CD4-positive, alpha-beta memory T cell (primary cell): ENCODE measurements around the gene PHACTR4. TPM values are rescaled to one million over a fixed set of nuclear protein-coding genes. Genes with fewer than 3 reads are reported as not detected.
"Not testable (repeated sequence)": the region's sequence is repeated elsewhere in the genome, so short reads cannot be mapped to it uniquely, and the experiment has no call there.

Experiments used
- CTCF ChIA-PET: fragments of 350-600 bp; sonication (Branson Sonifier 250); formaldehyde crosslinking; loops from one replicate; lab custom pipeline; 2021; ENCODE audit warnings: inconsistent platforms; ENCODE audit not compliant: partially characterized antibody; lab: Charles Lee
- POLR2A ChIA-PET: fragments of 350-600 bp; sonication (Branson Sonifier 250); formaldehyde crosslinking; loops from one replicate; lab custom pipeline; 2021; ENCODE audit not compliant: partially characterized antibody; lab: Charles Lee
- DNase-seq, 5 donors: peaks; one replicate each; pipeline versions ENCODE4 v3.0.0 to v3.0.0-alpha.2; 2020 to 2022; ENCODE audit warnings: mixed read lengths in 1 of 5
- H3K27ac ChIP-seq: one replicate; pipeline ENCODE4 v1.7.0; 2013; ENCODE audit warnings: low read depth, low read length
- H3K27me3 ChIP-seq: 2 replicates; pipeline ENCODE4 v1.7.0; 2013; ENCODE audit warnings: mild to moderate bottlenecking, low read length, moderate library complexity; ENCODE audit not compliant: insufficient read depth
- H3K36me3 ChIP-seq: 2 replicates; pipeline ENCODE4 v1.7.0; 2013; ENCODE audit warnings: mild to moderate bottlenecking, low read length, moderate library complexity; ENCODE audit not compliant: insufficient read depth
- H3K4me1 ChIP-seq: 2 replicates; pipeline ENCODE4 v1.7.0; 2013; ENCODE audit warnings: mild to moderate bottlenecking, low read length, moderate library complexity; ENCODE audit not compliant: insufficient read depth
- H3K4me3 ChIP-seq, 2 donors: one replicate each; pipeline ENCODE4 v1.7.0; 2013; ENCODE audit warnings: low read length in 2 of 2, mild to moderate bottlenecking in 1 of 2
- H3K9me3 ChIP-seq, 2 donors: one replicate each; pipeline ENCODE4 v1.7.0; 2013; ENCODE audit warnings: low read length in 2 of 2, control low read depth in 1 of 2; ENCODE audit not compliant: control insufficient read depth in 1 of 2
- H3K27ac Mint-ChIP-seq, 7 donors: one replicate each; pipeline ENCODE4 v1.8.0; 2020 to 2021; ENCODE audit warnings: mixed read lengths in 7 of 7, mild to moderate bottlenecking in 6 of 7, inconsistent platforms in 3 of 7, moderate library complexity in 3 of 7
- H3K27me3 Mint-ChIP-seq, 2 donors: one replicate each; pipeline ENCODE4 v1.8.0; 2020 to 2021; ENCODE audit warnings: mixed read lengths in 2 of 2
- H3K36me3 Mint-ChIP-seq, 2 donors: one replicate each; pipeline ENCODE4 v1.8.0; 2020 to 2021; ENCODE audit warnings: mixed read lengths in 2 of 2, inconsistent platforms in 1 of 2, mild to moderate bottlenecking in 1 of 2
- H3K4me1 Mint-ChIP-seq, 4 donors: one replicate each; pipeline ENCODE4 v1.8.0; 2020 to 2021; ENCODE audit warnings: mixed read lengths in 4 of 4, mild to moderate bottlenecking in 1 of 4
- H3K4me3 Mint-ChIP-seq, 8 donors: one replicate each; pipeline ENCODE4 v1.8.0; 2020 to 2021; ENCODE audit warnings: mixed read lengths in 8 of 8, mild to moderate bottlenecking in 7 of 8, moderate library complexity in 6 of 8, inconsistent platforms in 3 of 8
- H3K9me3 Mint-ChIP-seq, 8 donors: one replicate each; pipeline ENCODE4 v1.8.0; 2020 to 2021; ENCODE audit warnings: mixed read lengths in 8 of 8, mild to moderate bottlenecking in 5 of 8, inconsistent platforms in 3 of 8, moderate library complexity in 1 of 8
- intact Hi-C: fragments of 100-400 bp; cut with micrococcal nuclease; formaldehyde crosslinking; loops from one replicate; pipeline ENCODE4 v1.15.1; 2023
- polyA plus RNA-seq, 2 donors: library from polyadenylated mRNA; unstranded; fragments of 300-500 nt; fragmentation: Illumina TruSeq; gene quantifications; one replicate each; pipeline ENCODE4 v1.2.3, GENCODE V29; 2021
- total RNA-seq, 2 experiments: library from RNA; stranded (reverse); gene quantifications; one replicate each; pipeline ENCODE4 v1.2.3, GENCODE V29; 2021

Gene PHACTR4
- total and polyA plus RNA-seq, 4 experiments from 2014 or later = 3.6 to 28.8 (median 24.9) TPM

DNA sequence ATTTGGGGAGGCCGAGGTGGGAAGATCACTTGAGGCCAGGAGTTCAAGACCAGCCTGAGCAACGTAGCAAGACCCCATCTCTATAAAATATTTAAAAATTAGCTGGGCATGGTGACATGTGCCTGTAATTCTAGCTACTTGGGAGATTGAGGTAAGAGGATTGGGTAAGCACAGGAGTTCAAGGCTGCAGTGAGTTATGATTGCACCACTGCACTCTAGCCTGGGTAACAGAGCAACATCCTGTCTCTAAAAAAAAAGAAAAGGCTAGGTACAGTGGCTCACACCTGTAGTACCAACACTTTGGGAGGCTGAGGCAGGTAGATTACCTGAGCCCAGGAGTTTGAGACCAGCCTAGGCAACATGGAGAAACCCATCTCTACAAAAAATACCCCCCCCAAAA lies 100.6 kb downstream of the PHACTR4 start:
- Histone ChIP-seq H3K9me3 (no peaks in the 10 kb centered on the region), H3K27ac (no peak overlapping the region), H3K27me3 (no peaks in the 10 kb centered on the region), H3K4me3 (no peak overlapping the region), H3K36me3 (peaks cover 15% of the 10 kb centered on the region), H3K4me1 (no peaks in the 10 kb centered on the region)
- Mint-ChIP-seq H3K4me1 (no peaks in the 10 kb centered on the region), H3K27me3 (no peaks in the 10 kb centered on the region), H3K27ac (no peak overlapping the region), H3K4me3 (no peak overlapping the region), H3K9me3 (peaks cover 0 to 1% (median 0%) of the 10 kb centered on the region in 8 donors), H3K36me3 (peaks cover 15 to 36% of the 10 kb centered on the region in 2 donors)
- intact Hi-C loops = no loop called here
- POLR2A ChIA-PET = no interaction called here
- CTCF ChIA-PET = interaction anchor here (1.4 kb wide), 1 partner anchor 64 kb away, joined by 3 read pairs; no protein-coding TSS in a partner anchor
- DNase-seq = no peak

DNA sequence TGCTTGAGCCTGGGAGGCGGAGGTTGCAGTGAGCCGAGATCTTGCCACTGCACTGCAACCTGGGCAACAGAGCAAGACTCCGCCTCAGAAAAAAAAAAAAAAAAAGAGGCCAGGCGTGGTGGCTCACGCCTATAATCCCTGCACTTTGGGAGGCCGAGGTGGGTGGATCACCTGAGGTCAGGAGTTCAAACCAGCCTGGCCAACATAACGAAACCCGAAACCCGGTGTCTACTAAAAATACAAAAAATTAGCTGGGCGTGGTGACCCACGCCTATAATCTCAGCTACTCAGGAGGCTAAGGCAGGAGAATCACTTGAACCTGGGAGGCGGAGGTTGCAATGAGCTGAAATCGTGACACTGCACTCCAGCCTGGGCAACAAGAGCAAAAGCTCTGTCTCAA lies 110.0 kb downstream of the PHACTR4 start:
- H3K36me3 Mint-ChIP-seq = peaks cover 21 to 43% of the 10 kb centered on the region in 2 donors
- CTCF ChIA-PET = interaction anchor here (0.7 to 1.1 kb wide), 2 partner anchors 12 to 192 kb away, joined by 3 read pairs; no protein-coding TSS in a partner anchor
- POLR2A ChIA-PET = not testable (repeated sequence)

DNA sequence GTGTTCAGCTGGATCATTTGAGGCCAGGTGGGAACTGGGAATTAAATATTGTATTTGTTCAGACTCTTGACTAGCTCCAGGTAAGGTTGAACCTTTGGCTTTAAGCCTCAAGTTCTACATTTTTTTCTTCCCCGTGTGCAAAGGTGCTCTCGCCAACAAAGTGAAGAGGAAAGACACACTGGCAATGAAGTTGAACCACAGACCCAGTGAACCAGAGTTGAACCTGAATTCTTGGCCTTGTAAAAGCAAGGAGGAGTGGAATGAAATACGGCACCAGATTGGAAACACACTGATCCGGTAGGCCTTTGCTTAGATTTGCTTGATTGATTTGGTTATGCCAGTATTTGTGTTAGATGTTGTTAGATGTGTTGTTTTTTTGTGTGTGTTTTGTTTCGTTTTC lies 110.8 kb downstream of the PHACTR4 start:
- ChIA-PET CTCF (interaction anchor here (1.1 kb wide), 1 partner anchor 13 kb away, joined by 3 read pairs; no protein-coding TSS in a partner anchor), POLR2A (no interaction called here)
- Histone ChIP-seq H3K27me3 (no peaks in the 10 kb centered on the region), H3K4me3 (no peak overlapping the region), H3K4me1 (no peaks in the 10 kb centered on the region), H3K27ac (no peak overlapping the region), H3K36me3 (peaks cover 36% of the 10 kb centered on the region), H3K9me3 (no peaks in the 10 kb centered on the region)
- Mint-ChIP-seq H3K9me3 (no peaks in the 10 kb centered on the region), H3K36me3 (peaks cover 24 to 43% of the 10 kb centered on the region in 2 donors), H3K4me1 (no peaks in the 10 kb centered on the region), H3K27me3 (no peaks in the 10 kb centered on the region), H3K27ac (peak overlapping the region in 2 of 7 donors; percentile 36 to 70), H3K4me3 (no peak overlapping the region)
- DNase-seq = no peak
- intact Hi-C loops = no loop called here

More for the DNA sequence above, 110.0 kb downstream of the PHACTR4 start:
- H3K9me3 Mint-ChIP-seq, H3K27ac Mint-ChIP-seq, H3K4me3 Mint-ChIP-seq, H3K27ac ChIP-seq, DNase-seq, H3K4me3 ChIP-seq, intact Hi-C loops, H3K9me3 ChIP-seq, H3K4me1 Mint-ChIP-seq, H3K27me3 Mint-ChIP-seq, H3K27me3 ChIP-seq, H3K4me1 ChIP-seq: not testable (repeated sequence)
- peaks cover 36% of the 10 kb centered on the region for H3K36me3 ChIP-seq

DNA sequence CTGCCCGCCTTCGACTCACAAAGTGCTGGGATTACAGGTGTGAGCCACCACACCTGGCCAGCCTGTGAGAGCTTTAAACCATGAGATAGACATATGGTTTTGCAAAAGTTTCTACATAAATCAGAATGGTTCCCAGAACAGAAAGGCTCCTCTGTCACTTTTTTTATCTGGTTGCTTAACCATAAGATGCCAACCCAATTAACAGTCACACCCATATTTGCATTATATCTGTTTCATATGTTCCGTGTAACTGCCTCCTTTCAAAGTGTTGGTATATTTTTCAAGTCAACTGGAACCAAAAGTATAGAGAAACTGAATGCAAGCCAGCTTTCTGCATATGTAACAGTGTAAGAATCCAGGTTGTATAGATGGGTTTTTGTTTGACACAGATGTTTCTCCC lies 112.6 kb downstream of the PHACTR4 start:
- Mint-ChIP-seq H3K4me3 (no peak overlapping the region), H3K27me3 (no peaks in the 10 kb centered on the region), H3K36me3 (peaks cover 17 to 37% of the 10 kb centered on the region in 2 donors), H3K9me3 (no peaks in the 10 kb centered on the region), H3K4me1 (no peaks in the 10 kb centered on the region), H3K27ac (peak overlapping the region in 1 of 7 donors; percentile 17)
- H3K4me1 ChIP-seq = no peaks in the 10 kb centered on the region
- no peak overlapping the region for H3K4me3 ChIP-seq
- POLR2A ChIA-PET = interaction anchor here (0.8 to 1.6 kb wide), 2 partner anchors 98 to 161 kb away, joined by 3 to 5 read pairs; no protein-coding TSS in a partner anchor
- no peak overlapping the region for H3K27ac ChIP-seq
- no peaks in the 10 kb centered on the region for H3K9me3 ChIP-seq
- H3K36me3 ChIP-seq = peaks cover 36% of the 10 kb centered on the region
- no peak for DNase-seq
- no peaks in the 10 kb centered on the region for H3K27me3 ChIP-seq
- CTCF ChIA-PET = no interaction called here
- intact Hi-C loops = no loop called here

DNA sequence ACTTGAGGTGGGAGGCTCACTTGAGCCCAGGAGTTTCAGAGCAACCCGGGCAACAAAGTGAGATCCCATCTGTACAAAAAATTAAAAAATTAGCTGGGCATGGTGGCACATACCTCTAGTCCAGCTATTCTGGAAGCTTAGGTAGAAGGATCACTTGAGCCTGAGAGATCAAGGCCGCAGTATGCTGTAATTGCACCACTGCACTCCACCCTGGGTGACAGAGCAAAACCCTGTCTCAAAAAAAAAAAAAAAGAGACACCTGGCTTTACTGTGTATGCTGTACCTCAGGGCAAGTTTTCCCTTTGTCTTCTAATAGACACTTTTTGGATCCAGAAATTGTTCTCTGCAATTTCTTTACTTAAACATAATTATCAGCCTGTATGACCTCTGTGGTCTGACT lies 113.2 kb downstream of the PHACTR4 start:
- H3K4me1 Mint-ChIP-seq = no peaks in the 10 kb centered on the region
- ChIA-PET CTCF (no interaction called here), POLR2A (interaction anchor here (0.8 to 1.6 kb wide), 3 partner anchors 23 to 161 kb away, joined by 3 to 5 read pairs (median 3); partner anchors contain the start of gene RCC1)
- Histone ChIP-seq H3K27me3 (no peaks in the 10 kb centered on the region), H3K36me3 (peaks cover 34% of the 10 kb centered on the region), H3K4me3 (no peak overlapping the region), H3K4me1 (no peaks in the 10 kb centered on the region), H3K9me3 (no peaks in the 10 kb centered on the region), H3K27ac (no peak overlapping the region)
- no peaks in the 10 kb centered on the region for H3K9me3 Mint-ChIP-seq
- H3K27me3 Mint-ChIP-seq = no peaks in the 10 kb centered on the region
- intact Hi-C loops = no loop called here
- peaks cover 14 to 34% of the 10 kb centered on the region in 2 donors for H3K36me3 Mint-ChIP-seq
- H3K27ac Mint-ChIP-seq = peak overlapping the region in 2 of 7 donors; percentile 12 to 17
- DNase-seq = no peak
- no peak overlapping the region for H3K4me3 Mint-ChIP-seq

DNA sequence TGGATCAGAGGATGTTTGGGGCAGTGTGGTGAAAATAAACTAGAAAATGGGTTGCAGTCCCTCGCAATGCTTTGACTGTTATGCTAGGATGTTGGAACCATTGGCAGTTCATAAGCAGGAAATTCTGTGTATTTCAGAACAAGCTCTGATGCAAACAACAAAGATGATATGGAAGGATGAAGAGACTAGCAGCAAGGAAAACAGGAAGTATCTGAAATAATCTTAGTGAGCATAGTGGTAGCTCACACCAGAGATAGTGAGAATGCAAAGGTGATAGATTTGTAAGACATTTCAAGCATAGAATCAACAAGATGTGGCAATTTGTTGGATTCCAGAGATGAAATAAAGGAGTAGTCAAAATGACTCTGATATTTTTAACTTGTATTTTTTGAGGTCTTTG lies 125.2 kb downstream of the PHACTR4 start:
- ChIA-PET POLR2A (interaction anchor here (0.6 to 2.0 kb wide), 2 partner anchors 11 to 175 kb away, joined by 3 to 6 read pairs; partner anchors contain the start of gene RCC1), CTCF (no interaction called here)
- no peak for DNase-seq
- no peaks in the 10 kb centered on the region for H3K9me3 Mint-ChIP-seq
- Histone ChIP-seq H3K27ac (no peak overlapping the region), H3K9me3 (no peaks in the 10 kb centered on the region), H3K4me3 (no peak overlapping the region), H3K27me3 (no peaks in the 10 kb centered on the region), H3K36me3 (peaks cover 19% of the 10 kb centered on the region), H3K4me1 (no peaks in the 10 kb centered on the region)
- no peaks in the 10 kb centered on the region for H3K27me3 Mint-ChIP-seq
- H3K4me1 Mint-ChIP-seq = peaks cover 0 to 5% (median 4%) of the 10 kb centered on the region in 4 donors
- H3K36me3 Mint-ChIP-seq = peaks cover 37 to 46% of the 10 kb centered on the region in 2 donors
- intact Hi-C loops = no loop called here
- H3K27ac Mint-ChIP-seq = peak overlapping the region in 5 of 7 donors; percentile 5 to 88 (median 83)
- H3K4me3 Mint-ChIP-seq = no peak overlapping the region

DNA sequence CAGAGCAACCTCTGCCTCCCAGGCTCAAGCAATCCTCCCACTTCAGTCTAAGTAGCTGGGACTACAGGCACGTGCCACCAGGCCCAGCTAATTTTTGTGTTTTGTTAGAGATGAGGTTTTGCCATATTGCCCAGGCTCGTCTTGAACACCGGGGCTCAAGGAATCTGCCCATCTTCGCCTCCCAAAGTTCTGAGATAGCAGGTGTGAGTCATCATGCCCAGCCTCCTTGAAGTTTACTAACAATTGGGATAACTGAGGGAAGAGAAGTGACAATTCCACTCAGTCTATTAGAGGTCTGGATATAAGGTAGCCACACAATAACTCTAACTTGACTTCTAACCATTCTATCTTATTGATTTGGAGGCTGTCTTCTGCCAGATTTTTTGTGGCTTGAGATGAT lies 130.0 kb downstream of the PHACTR4 start:
- CTCF ChIA-PET = interaction anchor here (0.8 kb wide), 1 partner anchor 290 kb away, joined by 3 read pairs; no protein-coding TSS in a partner anchor

More for the DNA sequence above, 130.0 kb downstream of the PHACTR4 start:
- Mint-ChIP-seq H3K36me3 (peaks cover 20 to 26% of the 10 kb centered on the region in 2 donors), H3K9me3 (no peaks in the 10 kb centered on the region), H3K27me3 (no peaks in the 10 kb centered on the region), H3K4me1 (peaks cover 0 to 3% (median 3%) of the 10 kb centered on the region in 4 donors), H3K27ac (peak overlapping the region in 2 of 7 donors; percentile 59 to 63), H3K4me3 (no peak overlapping the region)
- H3K27me3 ChIP-seq = no peaks in the 10 kb centered on the region
- no peak overlapping the region for H3K27ac ChIP-seq
- no peaks in the 10 kb centered on the region for H3K4me1 ChIP-seq
- H3K4me3 ChIP-seq = no peak overlapping the region
- H3K9me3 ChIP-seq = no peaks in the 10 kb centered on the region
- no peak for DNase-seq
- POLR2A ChIA-PET = interaction anchor here (1.0 kb wide), 1 partner anchor 11 kb away, joined by 3 read pairs; no protein-coding TSS in a partner anchor
- intact Hi-C loops = no loop called here
- peaks cover 8% of the 10 kb centered on the region for H3K36me3 ChIP-seq
